Measurements from ENCODE around the gene TIMELESS.
"Not testable (repeated sequence)": the region's sequence is repeated elsewhere in the genome, so short reads cannot be mapped to it uniquely, and the experiment has no call there.

TIMELESS gene, protein sequence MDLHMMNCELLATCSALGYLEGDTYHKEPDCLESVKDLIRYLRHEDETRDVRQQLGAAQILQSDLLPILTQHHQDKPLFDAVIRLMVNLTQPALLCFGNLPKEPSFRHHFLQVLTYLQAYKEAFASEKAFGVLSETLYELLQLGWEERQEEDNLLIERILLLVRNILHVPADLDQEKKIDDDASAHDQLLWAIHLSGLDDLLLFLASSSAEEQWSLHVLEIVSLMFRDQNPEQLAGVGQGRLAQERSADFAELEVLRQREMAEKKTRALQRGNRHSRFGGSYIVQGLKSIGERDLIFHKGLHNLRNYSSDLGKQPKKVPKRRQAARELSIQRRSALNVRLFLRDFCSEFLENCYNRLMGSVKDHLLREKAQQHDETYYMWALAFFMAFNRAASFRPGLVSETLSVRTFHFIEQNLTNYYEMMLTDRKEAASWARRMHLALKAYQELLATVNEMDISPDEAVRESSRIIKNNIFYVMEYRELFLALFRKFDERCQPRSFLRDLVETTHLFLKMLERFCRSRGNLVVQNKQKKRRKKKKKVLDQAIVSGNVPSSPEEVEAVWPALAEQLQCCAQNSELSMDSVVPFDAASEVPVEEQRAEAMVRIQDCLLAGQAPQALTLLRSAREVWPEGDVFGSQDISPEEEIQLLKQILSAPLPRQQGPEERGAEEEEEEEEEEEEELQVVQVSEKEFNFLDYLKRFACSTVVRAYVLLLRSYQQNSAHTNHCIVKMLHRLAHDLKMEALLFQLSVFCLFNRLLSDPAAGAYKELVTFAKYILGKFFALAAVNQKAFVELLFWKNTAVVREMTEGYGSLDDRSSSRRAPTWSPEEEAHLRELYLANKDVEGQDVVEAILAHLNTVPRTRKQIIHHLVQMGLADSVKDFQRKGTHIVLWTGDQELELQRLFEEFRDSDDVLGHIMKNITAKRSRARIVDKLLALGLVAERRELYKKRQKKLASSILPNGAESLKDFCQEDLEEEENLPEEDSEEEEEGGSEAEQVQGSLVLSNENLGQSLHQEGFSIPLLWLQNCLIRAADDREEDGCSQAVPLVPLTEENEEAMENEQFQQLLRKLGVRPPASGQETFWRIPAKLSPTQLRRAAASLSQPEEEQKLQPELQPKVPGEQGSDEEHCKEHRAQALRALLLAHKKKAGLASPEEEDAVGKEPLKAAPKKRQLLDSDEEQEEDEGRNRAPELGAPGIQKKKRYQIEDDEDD

DNA sequence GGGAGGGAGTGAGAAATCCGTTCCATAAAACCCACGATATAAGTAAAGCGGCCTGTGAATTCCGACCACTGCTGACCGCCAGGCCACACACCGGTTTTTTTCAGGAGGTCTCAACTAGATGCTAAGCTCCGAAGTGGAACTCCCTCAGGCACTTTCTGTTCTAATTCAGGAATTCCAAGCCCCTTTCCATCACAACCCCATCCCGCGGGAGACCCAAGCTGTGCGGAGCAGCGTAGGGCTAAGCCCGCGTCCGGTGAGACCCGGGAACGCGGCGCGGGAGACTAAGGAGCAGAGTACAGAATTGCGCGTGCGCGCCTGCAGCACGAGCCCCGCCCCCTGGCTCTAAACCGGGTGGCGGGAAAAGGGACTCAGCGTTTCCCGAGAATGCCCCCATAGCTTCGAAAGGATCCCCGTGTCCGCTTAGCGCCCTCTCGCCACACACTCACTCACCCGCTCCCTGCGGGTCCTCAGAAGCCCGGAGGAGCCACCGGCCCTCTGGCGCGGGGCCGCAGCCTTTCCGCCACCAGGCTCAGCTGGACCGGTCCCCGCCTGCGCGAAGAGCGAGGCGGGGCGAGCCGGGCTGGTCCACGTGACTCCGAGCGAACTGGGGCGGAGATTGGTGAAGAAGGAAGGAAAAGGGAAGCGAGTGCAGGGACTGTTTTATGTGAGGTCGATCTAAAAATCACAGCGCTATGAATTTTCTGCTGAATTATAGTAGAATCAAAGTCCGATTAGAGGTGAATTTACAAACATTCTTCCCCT, at the start of gene TIMELESS:
Gene TIMELESS, minus strand, starts transcription at position 567 of the 762 bp plus-strand sequence. CDS start 15,256 bp downstream, outside the sequence.
- DNase-seq (ENCODE audit: low read depth) = peak; percentile 85

DNA sequence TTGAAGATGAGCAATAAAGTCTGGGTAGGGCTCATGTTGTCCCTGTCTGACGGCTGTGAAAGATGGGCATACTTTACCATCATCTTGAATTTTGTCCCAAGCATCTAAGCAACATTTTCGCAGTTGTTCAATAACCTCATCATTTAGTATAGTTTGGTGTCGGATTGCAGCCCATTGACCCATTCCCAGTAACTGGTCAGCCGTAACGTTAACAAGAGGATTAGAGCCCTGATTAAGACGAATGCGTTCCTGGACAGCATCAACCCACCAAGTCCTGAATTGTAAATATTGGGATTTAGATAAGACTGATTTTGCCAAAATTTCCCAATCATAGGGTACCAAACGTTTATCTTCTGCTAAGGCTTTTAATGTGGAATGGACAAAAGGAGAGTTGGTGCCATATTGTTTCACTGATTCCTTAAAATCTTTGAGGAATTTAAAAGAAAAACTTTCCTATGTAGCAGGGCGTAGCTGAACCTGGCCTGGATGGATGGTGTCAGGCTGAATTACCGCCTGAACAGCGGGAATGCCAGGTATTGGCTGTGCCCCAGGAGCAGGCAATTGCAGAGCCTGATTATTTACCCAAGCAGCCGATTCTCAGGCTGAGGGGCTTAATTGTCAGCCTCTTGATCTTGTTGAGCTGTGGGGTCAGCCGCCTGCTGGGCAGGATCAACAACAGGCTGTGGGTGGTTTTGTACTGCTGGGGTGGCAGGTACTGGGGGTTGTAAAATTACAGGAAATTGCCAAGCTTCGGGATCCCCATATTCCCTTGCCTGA, 49.1 kb upstream of the TIMELESS start:
- DNase-seq (ENCODE audit: low read depth) = not testable (repeated sequence)

- not testable (repeated sequence) for DNase-seq (ENCODE audit: low read depth)
Observed at GRCh38 chr12:56496704-56497103, 47.5 kb upstream of the TIMELESS start.

GRCh38 chr12:56494481-56494880, 45.3 kb upstream of the TIMELESS start:
- DNase-seq (ENCODE audit: low read depth) = not testable (repeated sequence)

DNA sequence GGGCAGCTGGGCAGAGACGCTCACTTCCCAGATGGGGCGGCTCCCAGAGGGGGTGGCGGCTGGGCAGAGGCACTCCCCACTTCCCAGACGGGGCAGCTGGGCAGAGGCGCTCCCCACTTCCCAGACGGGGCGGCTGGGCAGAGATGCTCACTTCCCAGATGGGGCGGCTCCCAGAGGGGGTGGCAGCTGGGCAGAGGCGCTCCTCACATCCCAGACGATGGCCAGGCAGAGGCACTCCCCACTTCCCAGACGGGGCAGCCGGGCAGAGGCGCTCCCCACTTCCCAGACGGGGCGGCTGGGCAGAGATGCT, 44.8 kb upstream of the TIMELESS start:
- not testable (repeated sequence) for DNase-seq (ENCODE audit: low read depth)

GRCh38 chr12:56493409-56494105, 44.3 kb upstream of the TIMELESS start:
- not testable (repeated sequence) for DNase-seq (ENCODE audit: low read depth)

GRCh38 chr12:56490360-56490759, 41.1 kb upstream of the TIMELESS start:
- DNase-seq (ENCODE audit: low read depth) = no peak

- DNase-seq (ENCODE audit: low read depth) = peak; percentile 53
Observed at GRCh38 chr12:56488041-56488955, 39.1 kb upstream of the TIMELESS start, which contains the start of gene GLS2. Gene GLS2, minus strand, starts transcription at chr12:56488161. Its CDS starts 43 bp downstream, at chr12:56488118.

DNA sequence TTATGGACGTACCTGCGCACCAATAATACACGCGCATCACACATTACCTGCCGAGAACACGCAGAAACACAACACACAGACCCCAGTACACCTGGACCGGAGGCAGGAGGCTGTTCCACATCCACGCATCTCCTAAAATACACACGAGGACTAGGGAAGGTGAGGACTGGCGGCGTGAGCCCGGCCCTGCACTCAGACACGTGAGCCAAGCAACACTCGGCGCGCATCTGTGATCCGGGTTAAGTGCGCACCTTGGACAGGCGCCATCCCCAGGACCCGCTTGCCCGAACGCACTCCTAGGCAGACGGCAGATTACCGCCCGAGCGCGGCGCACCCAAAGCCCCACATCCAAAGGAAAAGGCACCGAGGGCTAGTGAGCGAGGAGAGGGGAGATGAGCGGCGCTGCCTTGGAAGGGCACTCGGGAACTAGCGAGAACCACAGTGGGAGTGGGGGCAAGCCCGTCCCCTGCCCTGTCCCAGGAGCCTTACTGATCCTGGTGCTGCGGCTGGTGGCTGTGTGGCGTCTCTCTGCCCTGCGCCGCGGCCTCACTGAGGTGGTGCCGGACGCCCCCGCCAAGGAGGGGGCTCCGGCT, 38.3 kb upstream of the TIMELESS start:
- no peak for DNase-seq (ENCODE audit: low read depth)

- DNase-seq (ENCODE audit: low read depth) = no peak
Observed at GRCh38 chr12:56486694-56487093, 37.5 kb upstream of the TIMELESS start.

DNA sequence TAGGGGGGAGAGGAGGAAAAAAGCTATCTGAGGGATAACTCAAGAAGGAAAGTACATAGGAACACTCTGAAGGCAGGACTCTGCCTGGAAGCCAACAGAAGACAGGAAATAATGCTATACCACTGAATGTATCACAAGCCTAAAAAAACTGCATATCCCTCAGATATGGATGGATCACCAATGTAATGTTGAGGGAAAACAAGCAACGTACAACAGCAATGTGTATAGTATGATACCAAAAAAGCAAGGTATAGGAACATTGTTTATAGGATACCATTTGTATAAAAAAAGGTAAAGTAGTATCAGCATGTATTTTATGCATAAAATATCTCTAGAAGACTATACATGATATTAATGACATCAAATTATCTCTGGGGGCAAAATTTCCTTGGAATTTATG, 35.3 kb upstream of the TIMELESS start:
- no peak for DNase-seq (ENCODE audit: low read depth)

- DNase-seq (ENCODE audit: low read depth) = no peak
Observed at GRCh38 chr12:56479625-56480024, 30.4 kb upstream of the TIMELESS start.

DNA sequence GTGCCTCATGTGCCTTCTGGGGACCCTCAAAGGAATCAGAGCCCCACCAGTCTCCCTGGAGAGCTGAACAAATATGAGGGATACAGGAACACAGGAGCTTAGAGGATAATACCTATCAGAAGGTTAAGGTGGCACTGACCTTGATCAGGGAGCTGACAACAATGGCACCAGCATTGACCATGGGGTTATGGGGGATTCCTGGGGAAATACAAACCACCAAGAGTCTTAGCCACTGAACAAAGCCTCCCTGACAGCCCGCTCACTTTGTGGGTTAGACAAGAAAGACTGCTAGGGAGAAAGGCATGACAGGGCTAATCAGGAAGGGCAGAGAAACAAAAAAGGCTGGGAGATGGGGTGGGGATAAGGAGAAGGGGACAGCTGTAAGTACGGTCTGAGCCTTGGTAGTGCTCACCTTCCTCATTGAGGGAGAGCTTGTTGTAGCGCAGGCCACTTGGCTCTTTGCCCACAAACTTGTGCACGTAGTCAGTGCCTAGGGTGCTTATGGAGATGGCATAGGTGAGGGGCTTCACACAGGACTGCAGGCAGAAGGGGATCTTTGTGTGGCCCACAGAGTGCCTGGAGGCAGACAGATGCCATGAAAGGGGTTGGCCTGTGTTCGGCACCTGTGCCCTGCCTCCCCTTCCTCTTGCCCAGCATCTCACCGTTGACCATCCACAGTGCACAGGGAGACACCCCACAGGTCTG, 28.4 kb upstream of the TIMELESS start:
- no peak for DNase-seq (ENCODE audit: low read depth)

- no peak for DNase-seq (ENCODE audit: low read depth)
Observed at GRCh38 chr12:56476972-56477432, 27.8 kb upstream of the TIMELESS start.

DNA sequence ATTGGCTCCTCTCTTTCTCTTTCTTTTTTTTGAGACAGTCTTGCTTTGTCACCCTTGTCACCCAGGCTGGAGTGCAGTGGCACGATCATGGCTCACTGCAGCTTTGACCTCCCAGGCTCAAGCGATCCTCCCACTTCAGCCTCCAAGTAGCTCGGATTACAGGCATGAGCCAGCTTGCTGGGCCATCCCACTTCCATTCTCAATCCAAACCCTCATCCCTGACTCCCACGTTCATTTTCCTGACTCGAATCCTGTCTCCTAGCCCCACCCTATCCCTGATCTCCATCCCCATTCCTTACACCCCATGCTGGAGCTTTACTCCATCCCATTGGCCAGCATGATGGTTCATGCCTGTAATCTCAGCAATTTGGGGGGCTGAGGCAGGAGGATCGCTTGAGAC, 26.9 kb upstream of the TIMELESS start:
- no peak for DNase-seq (ENCODE audit: low read depth)

DNA sequence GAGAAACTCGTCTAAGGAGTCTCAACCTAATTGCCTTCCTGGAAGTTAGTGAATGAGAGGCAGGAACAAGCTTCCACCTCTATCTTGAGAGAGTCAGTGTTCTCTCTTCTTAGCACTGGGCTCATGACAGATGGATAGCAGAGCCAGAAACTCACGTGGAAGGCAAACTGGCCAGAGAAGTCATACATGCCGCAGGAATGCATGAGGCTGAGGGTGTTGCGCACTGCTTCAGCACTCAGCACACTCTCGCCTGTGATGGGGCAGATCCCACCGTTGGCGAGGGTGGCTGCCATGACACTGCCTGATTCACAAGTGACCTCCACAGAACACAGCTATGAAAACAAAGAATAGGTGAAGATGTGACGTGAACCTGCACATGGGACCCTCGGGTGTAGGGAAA, 25.2 kb upstream of the TIMELESS start:
- no peak for DNase-seq (ENCODE audit: low read depth)

DNA sequence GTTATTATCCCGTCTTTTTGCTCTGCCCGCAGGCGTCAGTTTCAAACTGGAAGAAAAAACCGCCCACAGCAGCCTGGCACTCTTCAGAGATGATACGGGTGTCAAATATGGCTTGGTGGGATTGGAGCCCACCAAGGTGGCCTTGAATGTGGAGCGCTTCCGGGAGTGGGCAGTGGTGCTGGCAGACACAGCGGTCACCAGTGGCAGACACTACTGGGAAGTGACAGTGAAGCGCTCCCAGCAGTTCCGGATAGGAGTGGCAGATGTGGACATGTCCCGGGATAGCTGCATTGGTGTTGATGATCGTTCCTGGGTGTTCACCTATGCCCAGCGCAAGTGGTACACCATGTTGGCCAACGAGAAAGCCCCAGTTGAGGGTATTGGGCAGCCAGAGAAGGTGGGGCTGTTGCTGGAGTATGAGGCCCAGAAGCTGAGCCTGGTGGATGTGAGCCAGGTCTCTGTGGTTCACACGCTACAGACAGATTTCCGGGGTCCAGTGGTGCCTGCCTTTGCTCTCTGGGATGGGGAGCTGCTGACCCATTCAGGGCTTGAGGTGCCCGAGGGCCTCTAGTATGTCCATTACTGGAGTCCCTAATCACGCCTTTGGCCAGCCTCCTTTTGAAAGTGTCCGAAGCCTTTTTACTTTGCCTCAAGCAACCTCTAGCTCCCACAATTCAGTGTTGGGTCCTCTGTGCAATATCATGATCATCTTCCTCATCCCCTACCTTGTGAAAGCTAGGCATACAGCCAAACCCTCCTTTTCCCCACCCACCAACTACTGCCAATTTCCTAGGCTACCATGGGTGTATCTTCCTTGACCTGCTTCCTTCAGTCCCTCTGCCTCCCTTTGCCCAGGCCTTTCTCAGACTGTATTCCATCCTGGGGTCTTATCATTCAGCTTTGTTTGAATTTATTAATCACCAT, 20.0 kb upstream of the TIMELESS start:
- DNase-seq (ENCODE audit: low read depth) = no peak

Measured in stromal cell of bone marrow (primary cell).